SKM-1 treated with dmso at 0.1 percent for 144 hours (cell line): Measurements from ENCODE around the gene INSYN2A.
A peak's percentile ranks its signal among the peaks of the same experiment; 100 is the strongest.

ENCODE experiments used
- DNase-seq: peaks from one replicate; lab custom pipeline; 2025; ENCODE audit not compliant: unreplicated experiment; lab: John Stamatoyannopoulos, UW

The INSYN2A gene

GRCh38 chr10:127196282-127197153, at the start of gene INSYN2A:
TSS of gene INSYN2A (minus strand) at chr10:127196591. CDS start at chr10:127176395, 20,196 bp downstream.
- DNase-seq = no peak

GRCh38 chr10:127245456-127245855, 49.1 kb upstream of the INSYN2A start:
- DNase-seq = no peak

- DNase-seq = peak; percentile 47
These were observed 47.3 kb upstream of the INSYN2A start for GRCh38 chr10:127243490-127244272.

- DNase-seq = no peak
These were observed 46.5 kb upstream of the INSYN2A start for GRCh38 chr10:127242914-127243313.

GRCh38 chr10:127236266-127236665, 39.9 kb upstream of the INSYN2A start:
- no peak for DNase-seq

GRCh38 chr10:127234306-127234800, 38.0 kb upstream of the INSYN2A start:
- DNase-seq = no peak

GRCh38 chr10:127228195-127228787, 31.9 kb upstream of the INSYN2A start:
- no peak for DNase-seq

- DNase-seq = no peak
These were observed 31.3 kb upstream of the INSYN2A start for GRCh38 chr10:127227663-127228062.

GRCh38 chr10:127227027-127227426, 30.6 kb upstream of the INSYN2A start:
- DNase-seq = no peak

GRCh38 chr10:127221281-127221680, 24.9 kb upstream of the INSYN2A start:
- DNase-seq = no peak

- DNase-seq = no peak
These were observed 22.3 kb upstream of the INSYN2A start for GRCh38 chr10:127218658-127219057.

GRCh38 chr10:127216786-127217185, 20.4 kb upstream of the INSYN2A start:
- no peak for DNase-seq

- DNase-seq = no peak
These were observed 19.9 kb upstream of the INSYN2A start for GRCh38 chr10:127216274-127216673.

GRCh38 chr10:127215866-127216265, 19.5 kb upstream of the INSYN2A start:
- no peak for DNase-seq

- DNase-seq = no peak
These were observed 14.6 kb upstream of the INSYN2A start for GRCh38 chr10:127210936-127211466.

- DNase-seq = no peak
These were observed 10.7 kb upstream of the INSYN2A start for GRCh38 chr10:127207081-127207480.

- no peak for DNase-seq
These were observed 6.7 kb upstream of the INSYN2A start for GRCh38 chr10:127203067-127203466.

- DNase-seq = no peak
These were observed 4.3 kb upstream of the INSYN2A start for GRCh38 chr10:127200646-127201045.

GRCh38 chr10:127198721-127199120, 2.3 kb upstream of the INSYN2A start:
- DNase-seq = no peak

- DNase-seq = no peak
These were observed 1.9 kb upstream of the INSYN2A start for GRCh38 chr10:127198307-127198706.

GRCh38 chr10:127197154-127197432, 702 bp upstream of the INSYN2A start:
- no peak for DNase-seq
